Measurements from ENCODE around the gene TMEM92. TPM values are rescaled to one million over a fixed set of nuclear protein-coding genes. Genes with fewer than 3 reads are reported as not detected.

TMEM92 gene
- total RNA-seq, 2 donors from 2014 or later, result 34.3 to 35.8 TPM

DNA sequence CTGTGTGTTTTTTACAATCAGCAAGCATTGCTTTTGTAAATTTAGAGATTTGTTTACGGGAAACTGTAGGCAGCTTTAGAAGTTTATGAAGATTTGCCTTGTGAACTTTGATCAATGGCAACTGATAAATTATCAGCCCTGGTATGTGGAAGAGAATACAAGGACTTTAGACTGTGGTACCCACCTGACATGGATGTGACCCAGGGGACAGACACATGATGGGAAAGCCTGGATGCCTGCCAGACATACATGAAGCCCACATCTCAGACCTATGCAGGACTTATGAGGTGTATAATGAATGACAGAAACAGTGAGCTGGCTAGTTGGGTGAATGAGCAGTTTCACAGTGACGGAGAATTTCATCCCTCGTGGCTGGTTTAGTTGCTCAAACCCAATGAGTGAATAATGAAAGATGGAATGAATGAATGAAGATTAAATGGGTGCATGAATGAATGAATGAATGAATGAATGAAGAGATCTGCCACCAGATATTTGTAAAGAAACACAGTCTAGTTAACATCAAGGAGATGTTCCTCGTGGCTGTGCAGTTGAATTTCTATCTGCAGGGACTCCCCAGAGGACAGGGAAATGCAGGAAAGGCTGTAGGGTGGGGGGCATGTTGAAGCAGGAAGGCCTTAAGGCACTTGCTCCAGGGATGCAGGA lies 7.6 kb downstream of the TMEM92 start:
- no peak for DNase-seq
- H3K36me3 Mint-ChIP-seq (ENCODE audit: low read depth), result peaks cover 36% of the 10 kb centered on the region
- Histone ChIP-seq H3K4me1 (ENCODE audit: control insufficient read depth, insufficient read depth, low read length) (peaks cover 5% of the 10 kb centered on the region), H3K9ac (ENCODE audit: extremely low read depth, low read length, poor library complexity, severe bottlenecking) (no peak overlapping the region), H3K9me3 (ENCODE audit: control insufficient read depth, low read length) (no peaks in the 10 kb centered on the region), H3K27me3 (ENCODE audit: control insufficient read depth, insufficient read depth, low read length, poor library complexity, severe bottlenecking) (no peaks in the 10 kb centered on the region), H3K4me3 (ENCODE audit: low read length) (no peak overlapping the region), H3K27ac (ENCODE audit: low read depth, low read length) (no peak overlapping the region), H3K36me3 (ENCODE audit: control insufficient read depth, insufficient read depth, low read length) (no peaks in the 10 kb centered on the region)
- peaks cover 40% of the 10 kb centered on the region for H3K4me1 Mint-ChIP-seq
- H3K9me3 Mint-ChIP-seq, result peaks cover 11% of the 10 kb centered on the region
- H3K4me3 Mint-ChIP-seq, result no peak overlapping the region
- TF ChIP-seq CTCF (conservative IDR thresholded peaks at IDR 0.05), result no peak
- 91 to 100% methylated on average over 4 of the region's 4 CpGs for WGBS, 2 experiments (ENCODE audit: insufficient coverage in 1 of 2, insufficient read length in 1 of 2)
- H3K27ac Mint-ChIP-seq, result no peak overlapping the region
- H3K27me3 Mint-ChIP-seq (ENCODE audit: insufficient read depth), result peaks cover 2% of the 10 kb centered on the region

GRCh38 chr17:50283246-50283645 lies 9.0 kb downstream of the TMEM92 start:
- peaks cover 5% of the 10 kb centered on the region for H3K4me1 ChIP-seq (ENCODE audit: control insufficient read depth, insufficient read depth, low read length)
- no peaks in the 10 kb centered on the region for H3K36me3 ChIP-seq (ENCODE audit: control insufficient read depth, insufficient read depth, low read length)
- Mint-ChIP-seq H3K4me3 (no peak overlapping the region), H3K9me3 (peaks cover 11% of the 10 kb centered on the region), H3K27me3 (ENCODE audit: insufficient read depth) (peaks cover 2% of the 10 kb centered on the region), H3K4me1 (peaks cover 34% of the 10 kb centered on the region), H3K27ac (no peak overlapping the region), H3K36me3 (ENCODE audit: low read depth) (peaks cover 36% of the 10 kb centered on the region)
- peak; percentile 55 for DNase-seq
- H3K27me3 ChIP-seq (ENCODE audit: control insufficient read depth, insufficient read depth, low read length, poor library complexity, severe bottlenecking), result no peaks in the 10 kb centered on the region
- H3K27ac ChIP-seq (ENCODE audit: low read depth, low read length), result no peak overlapping the region
- H3K4me3 ChIP-seq (ENCODE audit: low read length), result no peak overlapping the region
- no peaks in the 10 kb centered on the region for H3K9me3 ChIP-seq (ENCODE audit: control insufficient read depth, low read length)
- no peak overlapping the region for H3K9ac ChIP-seq (ENCODE audit: extremely low read depth, low read length, poor library complexity, severe bottlenecking)
- 92 to 97% methylated on average over 4 to 10 of the region's 10 CpGs for WGBS, 2 experiments (ENCODE audit: insufficient coverage in 1 of 2, insufficient read length in 1 of 2)
- no peak for TF ChIP-seq CTCF (conservative IDR thresholded peaks at IDR 0.05)

GRCh38 chr17:50283714-50284113 lies 9.4 kb downstream of the TMEM92 start:
- Histone ChIP-seq H3K27ac (ENCODE audit: low read depth, low read length) (no peak overlapping the region), H3K9ac (ENCODE audit: extremely low read depth, low read length, poor library complexity, severe bottlenecking) (no peak overlapping the region), H3K4me1 (ENCODE audit: control insufficient read depth, insufficient read depth, low read length) (peaks cover 5% of the 10 kb centered on the region), H3K4me3 (ENCODE audit: low read length) (no peak overlapping the region), H3K9me3 (ENCODE audit: control insufficient read depth, low read length) (no peaks in the 10 kb centered on the region), H3K27me3 (ENCODE audit: control insufficient read depth, insufficient read depth, low read length, poor library complexity, severe bottlenecking) (no peaks in the 10 kb centered on the region), H3K36me3 (ENCODE audit: control insufficient read depth, insufficient read depth, low read length) (no peaks in the 10 kb centered on the region)
- Mint-ChIP-seq H3K9me3 (peaks cover 11% of the 10 kb centered on the region), H3K27ac (no peak overlapping the region), H3K4me3 (no peak overlapping the region), H3K27me3 (ENCODE audit: insufficient read depth) (peaks cover 2% of the 10 kb centered on the region), H3K4me1 (peaks cover 34% of the 10 kb centered on the region), H3K36me3 (ENCODE audit: low read depth) (peaks cover 33% of the 10 kb centered on the region)
- DNase-seq, result peak; percentile 66
- 81 to 82% methylated on average over 7 of the region's 7 CpGs for WGBS, 2 experiments (ENCODE audit: insufficient coverage in 1 of 2, insufficient read length in 1 of 2)
- no peak for TF ChIP-seq CTCF (conservative IDR thresholded peaks at IDR 0.05)
